HG03469 (cell line): Measurements from ENCODE around the gene ZNF189.
A peak's percentile ranks its signal among the peaks of the same experiment; 100 is the strongest.
"Not testable (repeated sequence)": the region's sequence is repeated elsewhere in the genome, so short reads cannot be mapped to it uniquely, and the experiment has no call there.

Experiments used
- ATAC-seq: cut with Tn5 transposase; IDR thresholded peaks from one replicate; pipeline ENCODE4 v1.9.1; 2021; ENCODE audit warnings: mild to moderate bottlenecking, moderate library complexity, moderate number of reproducible peaks; ENCODE audit not compliant: unreplicated experiment

The ZNF189 gene

DNA sequence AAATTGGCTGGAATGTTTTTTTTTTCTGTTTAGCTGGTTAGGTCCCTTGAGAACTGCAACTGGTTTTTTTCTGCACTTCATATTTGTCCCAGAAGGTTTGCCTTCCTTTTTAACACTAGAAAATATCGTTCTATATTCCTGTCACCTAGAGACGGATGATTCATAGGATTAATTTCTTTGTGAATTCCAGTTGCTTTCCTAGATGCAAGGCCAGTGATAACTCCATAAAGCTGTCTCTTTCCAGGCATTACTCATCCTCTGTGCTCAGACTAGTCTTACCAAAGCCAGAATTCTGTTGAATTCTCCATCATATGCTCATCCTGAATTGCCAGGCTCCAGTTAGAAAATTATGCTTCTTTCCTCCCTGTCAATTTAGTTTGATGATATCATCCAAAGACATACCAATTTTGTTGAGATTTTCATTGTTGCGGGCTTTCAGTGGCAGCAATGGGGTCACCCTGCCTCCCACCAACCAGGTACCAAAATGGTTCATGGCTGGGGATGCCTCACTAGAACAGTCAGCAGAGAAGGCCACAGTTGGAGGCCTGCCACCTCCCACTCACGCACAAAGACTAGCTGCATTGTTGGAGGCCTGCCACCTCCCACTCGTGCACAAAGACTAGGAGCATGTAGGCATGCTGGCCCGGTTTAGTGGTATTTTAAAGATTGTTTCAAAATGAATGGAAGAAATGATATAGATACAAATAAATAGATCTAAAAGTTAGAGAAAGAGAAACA, 22.4 kb upstream of the ZNF189 start:
- no peak for ATAC-seq

DNA sequence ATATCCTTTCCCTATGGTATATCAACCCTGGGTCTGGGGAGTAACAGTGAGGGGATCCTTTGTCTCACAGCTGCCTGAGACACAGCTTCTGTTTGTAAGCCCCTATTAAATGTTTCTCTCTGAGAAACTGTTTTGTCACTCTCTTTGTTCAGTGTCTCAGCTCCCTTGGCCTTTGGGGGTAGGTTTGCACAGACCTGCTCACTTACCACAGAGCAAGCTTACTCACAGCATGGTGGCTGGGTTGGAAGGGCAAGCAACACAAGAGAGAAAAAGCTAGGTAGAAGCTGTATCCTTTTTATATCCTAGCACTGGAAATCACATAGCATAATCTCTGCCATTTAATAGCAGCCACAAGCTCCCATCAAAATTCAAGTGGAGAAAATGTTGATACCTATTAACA, 18.4 kb upstream of the ZNF189 start:
- ATAC-seq = no peak

DNA sequence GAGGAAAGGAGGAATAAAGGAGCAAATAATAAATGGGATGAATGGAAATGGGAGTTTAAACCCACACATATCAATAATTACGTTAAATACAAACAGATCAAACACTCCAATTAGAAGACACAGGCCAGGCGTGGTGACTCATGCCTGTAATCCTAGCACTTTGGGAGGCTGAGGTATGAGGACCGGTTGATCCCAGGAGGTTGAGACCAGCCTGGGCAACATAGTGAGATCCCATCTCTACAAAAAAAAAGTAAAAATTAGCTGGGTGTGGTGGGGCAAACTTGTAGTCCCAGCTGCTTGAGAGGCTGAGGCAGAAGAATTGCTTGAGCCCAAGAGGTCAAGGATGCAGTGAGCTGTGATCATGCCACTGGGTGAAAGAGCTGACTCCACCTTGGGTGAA, 17.5 kb upstream of the ZNF189 start:
- ATAC-seq = no peak

DNA sequence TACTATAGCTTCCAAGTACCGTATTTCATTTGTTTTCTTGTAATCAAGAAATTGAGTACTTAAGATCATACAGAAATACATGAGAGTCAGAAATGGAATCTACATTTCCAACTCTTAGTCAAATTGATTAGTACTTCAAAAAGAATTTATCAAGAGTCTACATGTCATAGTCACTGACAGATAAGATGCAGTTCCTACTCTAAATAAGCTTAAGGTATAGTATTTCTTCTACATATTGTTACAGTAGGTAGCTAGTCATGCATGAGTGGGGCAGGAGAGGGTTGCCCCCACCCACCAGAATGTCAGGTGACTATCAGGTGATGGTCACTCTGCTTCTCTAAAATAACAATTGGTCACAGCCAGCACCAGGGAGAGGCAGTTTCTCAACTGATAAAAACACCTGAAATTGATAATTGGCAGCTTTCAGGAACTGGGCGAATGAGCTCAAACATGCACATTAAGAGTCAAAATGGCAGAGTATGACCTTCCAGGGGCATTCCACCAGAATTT, 16.8 kb upstream of the ZNF189 start:
- ATAC-seq = no peak

DNA sequence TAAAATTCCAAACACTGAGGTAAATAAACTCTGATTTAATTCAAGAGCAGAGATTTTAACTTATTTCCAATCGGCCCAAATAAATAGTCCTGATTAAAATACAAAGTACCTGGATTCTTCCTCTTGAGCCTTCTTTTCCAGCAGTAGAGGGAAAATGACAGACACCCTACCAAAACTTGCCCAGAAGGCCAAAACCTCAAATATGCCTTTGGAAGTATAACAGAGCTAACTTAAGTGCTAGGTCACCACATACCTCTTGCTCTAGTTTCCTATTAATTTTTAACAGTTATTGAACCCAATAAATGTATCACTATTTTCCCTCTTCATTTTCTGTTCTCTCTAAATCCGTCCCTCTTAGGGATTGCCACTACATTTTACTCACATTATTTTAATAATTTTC, 15.3 kb upstream of the ZNF189 start:
- ATAC-seq = no peak

- not testable (repeated sequence) for ATAC-seq
Measured at GRCh38 chr9:101384873-101385536, 13.6 kb upstream of the ZNF189 start, which contains the start of gene BAAT. BAAT (minus strand) TSS chr9:101385006; CDS start chr9:101371404, 13,602 bp downstream.

GRCh38 chr9:101387871-101388506, 10.7 kb upstream of the ZNF189 start:
- peak; percentile 63 for ATAC-seq

DNA sequence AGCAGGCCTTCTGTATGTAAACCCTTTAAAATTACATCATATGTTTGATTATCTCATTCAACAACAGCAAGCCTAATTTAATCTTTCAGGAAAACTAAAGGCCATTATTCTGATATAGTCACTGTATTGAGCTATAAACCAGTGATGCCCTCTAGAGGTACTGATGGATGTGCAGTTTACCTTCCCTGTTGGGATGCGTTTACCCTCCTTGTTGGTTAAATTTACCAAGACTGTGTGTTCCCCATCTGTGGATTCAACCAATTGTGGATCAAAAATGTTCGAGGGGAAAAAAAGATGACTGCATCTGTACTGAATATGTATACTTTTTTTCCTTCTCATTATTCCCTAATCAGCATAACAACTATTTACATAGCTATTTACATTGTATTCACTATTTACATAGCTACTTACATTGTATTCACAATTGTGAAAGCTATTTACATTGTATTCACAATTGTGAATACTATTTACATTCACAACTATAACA, 10.1 kb upstream of the ZNF189 start:
- ATAC-seq = no peak

DNA sequence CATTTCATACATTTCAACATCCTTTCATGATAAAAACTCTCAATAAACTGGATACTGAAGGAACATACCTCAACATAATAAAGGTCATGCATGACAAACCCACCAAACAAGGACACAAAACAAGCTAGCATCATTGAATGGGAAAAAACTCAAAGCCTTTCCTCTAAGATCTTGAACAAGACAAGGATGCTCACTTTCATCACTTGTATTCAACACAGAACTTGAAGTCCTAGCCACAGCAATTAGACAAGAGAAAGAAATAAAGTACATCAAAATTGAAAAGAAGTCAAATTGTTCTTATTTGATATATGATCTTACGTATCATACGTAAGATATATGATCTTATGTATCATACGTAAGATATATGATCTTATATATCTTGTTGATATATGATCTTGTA, 5.5 kb upstream of the ZNF189 start:
- ATAC-seq = no peak

DNA sequence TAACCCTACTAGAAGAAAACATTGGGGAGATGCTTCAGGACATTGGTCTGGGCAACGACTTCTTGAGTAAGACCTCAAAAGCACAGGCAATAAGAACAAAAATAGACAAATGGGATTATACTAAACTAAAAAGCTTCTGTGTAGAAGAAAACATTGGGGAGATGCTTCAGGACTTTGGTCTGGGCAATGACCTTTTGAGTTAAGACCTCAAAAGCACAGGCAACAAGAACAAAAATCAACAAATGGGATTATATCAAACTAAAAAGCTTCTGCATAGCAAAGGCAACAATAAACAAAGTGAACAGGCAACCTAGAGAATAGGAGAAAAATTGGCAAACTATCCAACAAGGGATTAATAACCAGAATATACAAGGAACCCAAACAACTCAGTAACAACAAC, 4.0 kb upstream of the ZNF189 start:
- no peak for ATAC-seq

DNA sequence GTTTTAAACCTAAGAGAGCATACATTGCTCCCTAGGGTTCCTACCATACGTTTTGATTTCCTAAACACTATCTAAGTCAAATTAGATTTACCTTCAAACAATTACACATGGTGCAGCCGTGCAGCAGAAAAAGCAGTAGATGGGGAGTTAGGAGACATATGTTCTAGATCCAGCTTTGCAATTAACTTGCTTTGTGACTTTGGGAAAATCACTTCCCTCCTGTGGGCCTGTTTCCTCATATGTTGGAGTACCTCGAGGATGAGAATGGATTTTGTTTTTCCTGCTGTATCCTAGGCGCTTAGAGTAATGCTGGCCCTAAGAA, 944 bp upstream of the ZNF189 start:
- ATAC-seq = no peak

GRCh38 chr9:101398930-101399642, 435 bp downstream of the ZNF189 start:
- no peak for ATAC-seq

GRCh38 chr9:101399643-101399970, 956 bp downstream of the ZNF189 start:
- ATAC-seq = no peak

GRCh38 chr9:101400120-101400519, 1.5 kb downstream of the ZNF189 start:
- no peak for ATAC-seq

GRCh38 chr9:101403516-101404285, 5.0 kb downstream of the ZNF189 start:
- ATAC-seq = no peak

GRCh38 chr9:101408374-101409078, 9.9 kb downstream of the ZNF189 start:
- no peak for ATAC-seq

DNA sequence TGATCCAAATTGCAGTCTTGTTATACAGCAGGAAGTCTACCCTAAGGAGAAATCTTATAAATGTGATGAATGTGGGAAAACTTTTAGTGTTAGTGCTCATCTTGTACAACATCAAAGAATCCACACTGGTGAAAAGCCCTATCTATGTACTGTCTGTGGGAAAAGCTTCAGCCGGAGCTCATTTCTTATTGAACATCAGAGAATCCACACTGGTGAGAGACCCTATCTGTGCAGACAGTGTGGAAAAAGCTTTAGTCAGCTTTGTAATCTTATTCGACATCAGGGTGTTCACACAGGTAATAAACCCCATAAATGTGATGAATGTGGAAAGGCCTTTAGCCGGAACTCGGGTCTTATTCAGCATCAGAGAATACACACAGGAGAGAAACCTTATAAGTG, 10.4 kb downstream of the ZNF189 start:
- ATAC-seq = no peak

- ATAC-seq = no peak
Measured at GRCh38 chr9:101414839-101415238, 16.2 kb downstream of the ZNF189 start.

GRCh38 chr9:101415578-101415977, 16.9 kb downstream of the ZNF189 start:
- no peak for ATAC-seq

DNA sequence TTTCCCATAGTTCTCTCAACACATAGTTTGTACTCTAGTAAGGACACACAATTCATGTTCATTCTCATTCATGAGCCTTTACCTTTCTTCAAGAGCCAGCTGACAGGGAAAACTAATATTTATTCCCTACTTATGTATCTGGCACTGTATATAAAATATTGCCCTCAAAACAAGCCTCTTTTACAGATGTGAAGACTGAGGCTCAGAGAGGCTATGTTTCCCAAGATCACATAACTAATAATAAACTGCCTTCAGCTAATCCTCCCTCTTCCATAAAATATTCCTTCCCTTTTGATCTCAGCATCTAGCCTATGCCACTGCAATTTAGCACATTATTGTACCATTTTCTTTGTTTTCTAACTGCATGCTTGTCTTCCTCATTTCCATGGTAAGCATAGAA, 18.7 kb downstream of the ZNF189 start:
- ATAC-seq = no peak
